Measurements from ENCODE around the gene CS.

CS gene

DNA sequence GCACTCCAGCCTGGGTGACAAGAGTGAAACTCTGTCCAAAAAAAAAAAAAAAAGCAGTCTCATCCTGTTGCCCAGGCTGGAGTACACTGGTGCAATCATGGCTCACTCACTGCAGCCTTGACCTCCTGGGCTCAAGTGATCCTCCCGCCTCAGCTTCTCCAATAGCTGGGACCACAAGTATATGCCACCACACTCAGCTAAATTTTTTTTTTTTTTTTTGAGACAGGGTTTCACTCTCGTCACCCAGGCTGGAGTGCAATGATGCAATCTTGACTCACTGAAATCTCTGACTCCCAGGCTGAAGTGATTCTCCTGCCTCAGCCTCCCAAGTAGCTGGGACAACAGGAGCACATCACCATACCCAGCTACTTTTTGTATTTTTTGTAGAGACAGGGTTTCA lies 20.9 kb upstream of the CS start:
- DNase-seq (ENCODE audit: low read depth), result peak; percentile 59
- no peak overlapping the region for H3K4me3 ChIP-seq (ENCODE audit: control insufficient read depth, low read depth, low read length)
- TF ChIP-seq, protein P1, sequence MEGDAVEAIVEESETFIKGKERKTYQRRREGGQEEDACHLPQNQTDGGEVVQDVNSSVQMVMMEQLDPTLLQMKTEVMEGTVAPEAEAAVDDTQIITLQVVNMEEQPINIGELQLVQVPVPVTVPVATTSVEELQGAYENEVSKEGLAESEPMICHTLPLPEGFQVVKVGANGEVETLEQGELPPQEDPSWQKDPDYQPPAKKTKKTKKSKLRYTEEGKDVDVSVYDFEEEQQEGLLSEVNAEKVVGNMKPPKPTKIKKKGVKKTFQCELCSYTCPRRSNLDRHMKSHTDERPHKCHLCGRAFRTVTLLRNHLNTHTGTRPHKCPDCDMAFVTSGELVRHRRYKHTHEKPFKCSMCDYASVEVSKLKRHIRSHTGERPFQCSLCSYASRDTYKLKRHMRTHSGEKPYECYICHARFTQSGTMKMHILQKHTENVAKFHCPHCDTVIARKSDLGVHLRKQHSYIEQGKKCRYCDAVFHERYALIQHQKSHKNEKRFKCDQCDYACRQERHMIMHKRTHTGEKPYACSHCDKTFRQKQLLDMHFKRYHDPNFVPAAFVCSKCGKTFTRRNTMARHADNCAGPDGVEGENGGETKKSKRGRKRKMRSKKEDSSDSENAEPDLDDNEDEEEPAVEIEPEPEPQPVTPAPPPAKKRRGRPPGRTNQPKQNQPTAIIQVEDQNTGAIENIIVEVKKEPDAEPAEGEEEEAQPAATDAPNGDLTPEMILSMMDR (conservative IDR thresholded peaks at IDR 0.05; ENCODE audit: control insufficient read depth, insufficient read depth, low read depth, low read length), result no peak

DNA sequence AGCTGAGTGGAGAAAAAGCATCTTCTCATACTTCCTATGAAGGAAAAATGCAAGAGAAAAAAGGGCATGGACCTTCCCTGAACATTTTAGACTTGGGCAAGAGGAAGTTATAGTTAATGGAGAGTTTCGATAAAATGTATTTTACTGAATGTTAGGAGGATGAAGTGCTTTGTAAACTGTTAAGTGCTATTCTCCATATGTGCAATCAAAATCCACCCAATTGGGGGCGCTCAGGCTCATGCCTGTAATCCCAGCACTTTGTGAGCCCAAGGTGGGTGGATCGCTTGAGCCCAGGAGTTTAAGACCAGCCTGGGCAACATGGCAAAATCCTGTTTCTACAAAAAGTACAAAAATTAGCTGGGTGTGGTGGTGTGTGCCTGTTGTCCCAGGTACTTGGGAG lies 17.5 kb upstream of the CS start:
- no peak overlapping the region for H3K4me3 ChIP-seq (ENCODE audit: control insufficient read depth, low read depth, low read length)
- DNase-seq (ENCODE audit: low read depth), result no peak
- TF ChIP-seq, protein P1 (conservative IDR thresholded peaks at IDR 0.05; ENCODE audit: control insufficient read depth, insufficient read depth, low read depth, low read length), result no peak

DNA sequence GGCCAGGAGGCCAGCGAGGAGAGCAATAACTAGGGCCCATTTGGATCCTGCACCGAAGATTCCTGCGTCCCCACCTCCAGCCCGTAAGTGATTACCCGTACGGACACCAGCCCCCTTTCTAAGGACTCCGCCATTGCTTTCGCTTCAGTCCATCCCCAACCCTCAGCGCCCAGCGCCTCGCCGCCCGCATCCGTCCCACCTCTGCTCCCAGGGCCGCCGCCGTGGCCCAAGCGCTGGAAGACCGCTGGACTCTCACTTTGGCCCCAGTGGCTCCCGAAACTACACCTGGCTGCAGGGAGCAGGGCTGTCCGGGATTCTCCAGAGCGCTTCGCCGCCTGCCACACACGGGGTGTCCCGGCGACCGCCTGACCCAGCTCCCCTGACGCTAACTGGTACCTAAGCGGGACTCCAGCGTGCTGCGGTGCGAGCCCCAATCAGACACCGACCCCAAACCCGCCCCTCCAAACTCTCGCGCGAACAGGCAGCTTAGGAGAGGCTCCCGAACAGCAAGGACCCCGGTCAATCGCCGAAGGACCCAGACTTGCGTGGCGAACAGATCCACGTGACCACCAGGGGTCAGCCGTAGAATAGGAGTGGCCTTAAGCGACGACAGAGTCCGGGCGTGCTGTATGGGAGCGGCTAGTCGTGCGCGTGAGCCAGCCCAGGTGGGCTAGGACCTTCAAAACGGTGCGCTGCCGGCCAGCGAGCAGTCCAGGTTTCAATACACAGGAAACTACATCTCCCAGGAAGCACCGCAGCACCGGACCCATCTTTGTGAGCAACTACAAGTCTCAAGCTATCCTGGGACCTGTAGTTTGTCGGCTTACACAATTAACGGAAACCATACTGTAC lies 15.7 kb upstream of the CS start, which contains the start of gene CNPY2:
Gene CNPY2 (minus strand): TSS at position 367 of the 852 bp plus-strand sequence. CDS start 771 bp downstream, outside the sequence.
- TF ChIP-seq, protein P1 (conservative IDR thresholded peaks at IDR 0.05; ENCODE audit: control insufficient read depth, insufficient read depth, low read depth, low read length), result no peak
- H3K4me3 ChIP-seq (ENCODE audit: control insufficient read depth, low read depth, low read length), result peak within 1 kb of the TSS; percentile 94
- DNase-seq (ENCODE audit: low read depth), result peak; percentile 96

DNA sequence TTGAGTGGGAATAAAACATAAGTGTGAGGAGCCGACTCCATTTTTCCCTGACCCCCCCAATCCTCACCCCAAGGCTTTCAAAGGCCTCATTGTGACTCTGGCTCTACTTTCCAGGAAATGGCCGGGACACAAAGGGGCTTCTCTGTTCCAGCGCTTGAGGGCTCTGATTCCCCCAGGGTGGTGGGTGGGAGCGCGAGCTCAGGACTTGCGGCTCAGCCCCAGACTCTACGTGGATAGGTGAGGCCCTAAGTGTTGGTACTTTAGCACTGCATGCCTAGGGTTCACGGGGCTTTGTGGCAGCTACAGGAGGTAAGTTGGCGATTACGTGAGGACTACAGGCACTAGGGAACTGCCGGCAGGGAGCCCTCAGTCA lies 15.1 kb upstream of the CS start:
- TF ChIP-seq, protein P1 (conservative IDR thresholded peaks at IDR 0.05; ENCODE audit: control insufficient read depth, insufficient read depth, low read depth, low read length), result no peak
- no peak for DNase-seq (ENCODE audit: low read depth)
- H3K4me3 ChIP-seq (ENCODE audit: control insufficient read depth, low read depth, low read length), result peak overlapping the region; percentile 94

DNA sequence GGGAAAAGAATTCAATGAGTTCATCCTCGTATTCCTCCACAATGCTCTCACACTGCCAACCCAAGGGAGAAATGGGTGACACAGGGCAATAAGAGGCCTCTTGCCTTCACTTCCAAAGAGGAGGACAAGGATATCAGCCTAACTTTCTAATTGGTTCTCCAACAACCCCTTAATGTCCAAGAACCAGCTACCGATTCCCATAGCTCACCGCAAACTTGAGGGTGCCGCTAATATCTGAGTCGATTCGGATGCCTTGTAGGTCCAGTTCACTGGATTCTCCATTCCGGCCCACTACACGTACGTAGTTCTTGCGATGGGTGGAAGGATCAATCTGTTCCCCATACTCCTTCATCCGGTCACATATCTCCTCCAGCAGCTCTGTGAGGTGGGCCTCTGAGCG lies 10.9 kb upstream of the CS start:
- H3K4me3 ChIP-seq (ENCODE audit: control insufficient read depth, low read depth, low read length), result no peak overlapping the region
- DNase-seq (ENCODE audit: low read depth), result no peak
- TF ChIP-seq, protein P1 (conservative IDR thresholded peaks at IDR 0.05; ENCODE audit: control insufficient read depth, insufficient read depth, low read depth, low read length), result no peak

DNA sequence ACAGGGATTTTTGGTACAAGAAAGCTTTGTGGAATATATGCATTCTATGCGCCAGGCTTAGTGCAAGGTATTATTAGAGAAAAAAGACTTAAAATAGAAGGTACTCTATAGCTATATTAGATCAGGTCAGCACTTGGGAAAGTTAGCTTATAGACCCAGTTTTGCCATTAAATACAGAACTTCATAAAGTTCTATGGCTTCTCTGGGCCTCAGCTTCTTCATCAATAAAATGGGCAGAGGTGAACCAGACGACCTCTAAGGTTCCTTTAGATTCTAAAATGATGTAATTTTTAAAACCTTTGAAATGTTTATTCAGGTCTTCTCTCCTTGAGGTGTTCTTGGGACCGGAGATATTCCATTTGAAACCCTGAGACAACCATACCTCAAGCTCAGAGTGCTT lies 8.6 kb upstream of the CS start:
- DNase-seq (ENCODE audit: low read depth), result no peak
- H3K4me3 ChIP-seq (ENCODE audit: control insufficient read depth, low read depth, low read length), result no peak overlapping the region
- TF ChIP-seq, protein P1 (conservative IDR thresholded peaks at IDR 0.05; ENCODE audit: control insufficient read depth, insufficient read depth, low read depth, low read length), result no peak

Data from fibroblast of mammary gland (primary cell).